Stimulated activated CD4-positive, alpha-beta T cell treated with anti-CD3 and anti-CD28 coated beads, Interleukin-2, amount 100 ng/mL, for 4 hours (primary cell): ENCODE data around the gene LIN9.
"Not testable (repeated sequence)": the region's sequence is repeated elsewhere in the genome, so short reads cannot be mapped to it uniquely, and the experiment has no call there.

Experiments used
- DNase-seq: peaks from one replicate; pipeline ENCODE4 v3.0.0-alpha.2; 2020; ENCODE audit warnings: low read depth

Gene LIN9

GRCh38 chr1:226274138-226274537, 34.8 kb downstream of the LIN9 start:
- no peak for DNase-seq

- not testable (repeated sequence) for DNase-seq
These were observed 36.6 kb downstream of the LIN9 start for GRCh38 chr1:226272233-226272902.

- no peak for DNase-seq
These were observed 40.4 kb downstream of the LIN9 start for GRCh38 chr1:226268421-226269124.

- no peak for DNase-seq
These were observed 47.1 kb downstream of the LIN9 start for GRCh38 chr1:226261818-226262217.

GRCh38 chr1:226255380-226255779, 53.6 kb downstream of the LIN9 start:
- DNase-seq, result no peak

- no peak for DNase-seq
These were observed 55.0 kb downstream of the LIN9 start for GRCh38 chr1:226253933-226254332.

GRCh38 chr1:226252841-226253240, 56.1 kb downstream of the LIN9 start:
- DNase-seq, result not testable (repeated sequence)

GRCh38 chr1:226250511-226250910, 58.5 kb downstream of the LIN9 start:
- no peak for DNase-seq

- no peak for DNase-seq
These were observed 60.2 kb downstream of the LIN9 start for GRCh38 chr1:226248796-226249195.

- DNase-seq, result no peak
These were observed 60.9 kb downstream of the LIN9 start for GRCh38 chr1:226248091-226248490.

GRCh38 chr1:226239421-226239820, 69.5 kb downstream of the LIN9 start:
- DNase-seq, result no peak

- DNase-seq, result no peak
These were observed 72.1 kb downstream of the LIN9 start for GRCh38 chr1:226236826-226237225.

- no peak for DNase-seq
These were observed 75.2 kb downstream of the LIN9 start for GRCh38 chr1:226233806-226234205.

- DNase-seq, result no peak
These were observed 75.7 kb downstream of the LIN9 start for GRCh38 chr1:226233293-226233692.

GRCh38 chr1:226226601-226227000, 82.4 kb downstream of the LIN9 start:
- DNase-seq, result no peak

- no peak for DNase-seq
These were observed 85.1 kb downstream of the LIN9 start for GRCh38 chr1:226223786-226224244.

- no peak for DNase-seq
These were observed 85.7 kb downstream of the LIN9 start, which contains the start of gene MIXL1 for GRCh38 chr1:226223157-226223785. TSS of gene MIXL1 (plus strand) at chr1:226223664. CDS start at chr1:226223682, 18 bp downstream.

GRCh38 chr1:226222686-226223085, 86.3 kb downstream of the LIN9 start:
- no peak for DNase-seq

GRCh38 chr1:226220473-226221189, 88.3 kb downstream of the LIN9 start:
- DNase-seq, result no peak

- DNase-seq, result no peak
These were observed 91.7 kb downstream of the LIN9 start for GRCh38 chr1:226217273-226217672.

- DNase-seq, result no peak
These were observed 92.9 kb downstream of the LIN9 start for GRCh38 chr1:226216056-226216455.

GRCh38 chr1:226215239-226215638, 93.7 kb downstream of the LIN9 start:
- DNase-seq, result no peak
